HUDEP-2 (cell line): ENCODE results near the gene NR2C2AP.
"Not testable (repeated sequence)": the region's sequence is repeated elsewhere in the genome, so short reads cannot be mapped to it uniquely, and the experiment has no call there.

Source experiments
- DNase-seq, 76 experiments: peaks; one replicate each; lab custom pipeline; 2025; ENCODE audit not compliant: unreplicated experiment in 76 of 76; lab: John Stamatoyannopoulos, UW

Gene NR2C2AP

GRCh38 chr19:19186742-19187141 is 16.5 kb downstream of the NR2C2AP start:
- no peak for DNase-seq

DNA sequence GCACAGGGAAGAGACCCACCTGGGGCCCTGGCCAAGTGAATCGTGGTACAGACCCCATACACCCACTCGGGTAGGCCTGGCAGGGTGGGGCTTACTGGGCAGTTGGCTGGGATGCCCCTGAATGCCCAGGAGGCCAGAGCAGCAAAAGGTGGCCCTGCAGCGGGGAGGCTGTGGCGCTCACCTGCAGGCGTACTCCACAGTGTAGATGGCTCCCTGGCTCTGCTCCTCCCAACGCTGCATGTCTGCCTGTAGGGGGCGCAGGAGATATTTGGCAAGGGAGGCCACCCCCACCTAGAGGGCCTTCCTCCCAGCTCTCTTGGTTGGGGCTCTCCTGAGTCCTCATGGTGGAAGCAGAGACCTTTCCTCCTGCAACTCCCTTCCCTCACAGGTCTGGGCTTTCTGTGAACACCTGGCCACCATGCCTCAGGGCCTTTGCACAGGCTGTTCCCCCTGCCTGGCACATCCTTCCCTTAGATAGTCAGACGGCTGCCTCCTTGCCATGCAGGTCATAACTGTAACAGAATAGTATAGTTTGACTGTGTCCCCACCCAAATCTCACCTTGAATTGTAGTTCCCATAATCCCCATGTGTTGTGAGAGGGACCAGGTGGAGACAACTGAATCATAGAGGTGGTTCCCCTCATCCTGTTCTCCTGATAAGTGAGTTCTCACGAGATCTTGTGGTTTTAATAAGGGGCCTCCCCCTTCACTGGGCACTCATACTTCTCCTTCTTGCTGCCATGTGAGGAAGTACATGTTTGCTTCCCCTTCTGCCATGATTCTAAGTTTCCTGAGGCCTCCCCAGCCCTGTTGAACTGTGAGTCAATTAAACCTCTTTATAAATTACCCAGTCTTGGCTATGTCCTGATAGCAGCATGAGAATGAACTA is 17.1 kb downstream of the NR2C2AP start:
- DNase-seq: peak in 59 of 76 experiments; percentile 11 to 74 (median 44)

DNA sequence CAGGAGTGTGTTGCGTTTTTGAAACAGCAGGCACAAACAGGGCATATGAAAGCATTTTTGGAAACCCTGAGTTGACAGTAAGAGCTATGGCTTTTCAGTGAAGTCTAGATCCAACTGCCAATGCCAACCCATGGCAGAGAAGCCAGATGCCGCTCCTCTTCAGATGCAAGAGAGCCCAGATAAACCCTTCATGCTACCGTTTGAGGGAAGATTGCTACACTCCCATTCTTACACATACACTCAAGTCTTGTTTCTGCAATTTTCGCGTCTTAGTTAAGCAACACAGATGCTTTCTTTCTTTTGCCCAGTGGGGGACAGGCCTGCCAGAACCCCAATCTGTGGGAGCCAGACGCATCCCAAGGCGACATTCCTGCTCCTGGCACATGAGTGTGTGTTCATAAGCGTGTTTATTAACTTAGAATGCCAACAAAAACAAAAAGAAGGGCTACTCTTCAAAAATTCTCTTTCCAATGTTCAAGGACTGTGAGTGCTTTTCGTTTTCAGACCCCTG is 21.7 kb downstream of the NR2C2AP start:
- DNase-seq: no peak

DNA sequence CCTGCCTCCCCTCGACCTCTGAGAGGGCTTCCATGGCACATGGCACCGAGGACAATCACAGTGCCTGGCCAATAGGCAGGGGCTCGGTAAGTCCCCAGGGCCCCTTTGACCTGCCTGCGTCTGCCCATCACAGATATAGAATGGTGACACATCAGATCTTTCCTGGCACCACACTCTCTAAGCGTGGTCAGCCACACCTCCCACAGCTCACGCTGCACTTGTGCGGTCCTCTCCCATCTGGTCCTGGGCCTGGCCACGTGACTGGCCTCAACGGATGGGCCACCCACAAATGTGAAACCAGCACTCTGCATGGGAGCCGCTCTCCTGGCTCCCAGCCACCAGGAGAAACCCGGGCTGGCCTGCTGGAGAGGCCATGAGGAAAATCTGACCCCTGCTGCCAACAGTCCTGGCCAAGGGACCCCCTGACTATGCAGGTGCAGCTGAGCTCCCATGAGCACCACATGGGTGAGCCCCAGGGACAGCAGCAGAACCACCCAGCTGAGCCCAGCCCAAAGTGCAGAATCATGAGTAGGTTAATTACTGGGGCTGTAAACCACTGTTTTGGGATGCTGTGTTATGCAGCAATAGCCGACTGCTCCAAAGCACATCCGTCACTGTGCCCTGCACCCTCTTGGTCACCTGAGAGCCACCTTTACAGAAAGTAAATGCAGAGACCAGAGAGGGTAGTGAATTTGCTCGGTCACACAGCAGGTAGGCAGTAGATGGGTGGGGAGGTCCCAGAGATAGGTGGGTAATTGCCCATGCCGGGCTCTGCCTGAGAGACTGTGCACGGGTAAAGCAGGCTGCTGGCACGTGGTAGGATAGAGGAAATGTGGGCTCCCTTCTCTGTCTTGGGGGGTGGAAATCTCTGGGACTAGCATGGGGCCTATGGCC is 23.4 kb downstream of the NR2C2AP start:
- peak in 65 of 76 experiments; percentile 19 to 89 (median 55) for DNase-seq

- no peak for DNase-seq
Observed at GRCh38 chr19:19176950-19177349, 26.3 kb downstream of the NR2C2AP start.

GRCh38 chr19:19173243-19173642 is 30.0 kb downstream of the NR2C2AP start:
- DNase-seq: not testable (repeated sequence)

GRCh38 chr19:19171821-19172532 is 31.2 kb downstream of the NR2C2AP start:
- peak in 2 of 76 experiments; percentile 10 to 21 for DNase-seq

- no peak for DNase-seq
Observed at GRCh38 chr19:19170873-19171672, 32.1 kb downstream of the NR2C2AP start.

- DNase-seq: peak in 71 of 76 experiments; percentile 35 to 91 (median 80)
Observed at GRCh38 chr19:19170053-19170872, 33.0 kb downstream of the NR2C2AP start, which contains the start of gene MEF2B. MEF2B (minus strand) TSS chr19:19170263; CDS start chr19:19150735, 19,528 bp downstream.

DNA sequence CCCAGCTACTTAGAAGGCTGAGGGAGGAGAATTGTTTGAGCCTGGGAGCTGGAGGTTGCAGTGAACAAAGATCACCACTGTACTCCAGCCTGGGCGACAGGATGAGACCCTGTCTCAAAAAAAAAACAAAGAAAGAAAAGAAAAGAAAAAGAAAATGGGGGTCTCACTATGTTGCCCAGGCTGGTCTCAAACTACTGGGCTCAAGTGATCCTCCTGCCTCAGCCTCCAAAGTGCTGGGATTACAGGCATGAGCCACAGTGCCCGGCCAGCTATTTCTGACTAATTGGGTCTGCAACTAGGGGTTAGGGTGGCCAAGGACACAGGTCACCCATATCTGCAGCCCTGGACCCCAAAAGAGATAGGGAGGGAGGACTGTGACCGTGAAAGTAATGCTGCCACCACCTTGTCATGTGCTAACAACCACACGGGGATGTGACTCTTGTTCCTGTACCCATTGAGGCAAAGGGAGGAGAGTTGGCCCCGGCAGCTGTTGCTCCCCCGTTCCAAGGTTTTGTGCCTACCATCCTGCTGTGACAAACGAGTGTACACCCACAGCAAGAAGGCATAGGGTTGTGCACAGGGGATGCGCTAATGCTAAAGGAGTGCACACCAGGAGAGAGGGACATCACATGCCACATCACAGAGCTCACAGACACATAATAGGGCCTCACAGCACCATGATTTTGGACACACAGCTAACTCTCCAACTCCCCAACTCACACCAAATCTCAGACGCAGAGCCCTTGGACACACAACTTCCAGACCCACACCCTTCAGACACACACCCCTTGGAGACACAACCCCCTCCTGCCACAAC is 33.8 kb downstream of the NR2C2AP start:
- DNase-seq: no peak

DNA sequence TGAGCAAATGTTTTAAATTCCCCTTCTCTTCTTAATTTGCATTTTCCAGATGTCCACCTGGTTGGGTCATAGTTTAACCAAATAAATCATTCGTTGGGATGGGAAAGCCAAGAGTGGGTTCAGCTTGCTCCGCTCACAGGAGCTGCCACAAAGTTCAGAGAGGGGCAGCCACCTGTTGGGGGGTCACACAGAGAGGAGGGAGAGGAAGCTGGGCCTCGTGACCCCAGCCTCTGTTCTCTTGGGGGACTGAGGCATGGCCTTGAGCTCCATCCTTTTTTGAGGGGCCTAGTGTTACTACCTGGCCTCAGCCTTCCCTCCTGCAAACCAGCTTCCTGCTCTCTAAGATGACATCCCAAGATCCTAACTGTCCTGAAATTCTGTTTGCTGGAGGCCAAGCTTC is 35.6 kb downstream of the NR2C2AP start:
- no peak for DNase-seq

- DNase-seq: no peak
Observed at GRCh38 chr19:19165396-19165795, 37.8 kb downstream of the NR2C2AP start.

DNA sequence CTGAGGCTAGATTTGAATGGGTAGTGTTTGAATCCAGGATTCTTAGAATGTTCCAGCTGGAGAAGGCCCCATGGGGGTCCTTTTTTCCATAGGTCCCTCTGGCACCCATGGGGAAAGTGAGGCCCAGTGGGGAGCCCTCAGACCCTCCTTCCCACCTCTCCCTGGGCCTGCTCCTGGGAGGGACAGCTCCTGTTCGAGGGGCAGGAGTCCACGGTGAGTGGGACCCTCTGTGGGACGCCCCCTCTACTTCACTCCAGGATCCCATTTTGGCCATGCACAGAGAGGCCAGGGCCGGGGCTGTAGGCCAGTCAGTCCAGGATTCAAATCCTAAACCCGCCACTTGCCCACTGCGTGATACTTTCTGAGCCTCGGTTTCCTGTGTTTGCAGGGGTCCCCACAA is 40.7 kb downstream of the NR2C2AP start:
- no peak for DNase-seq

- DNase-seq: no peak
Observed at GRCh38 chr19:19160461-19161035, 42.7 kb downstream of the NR2C2AP start.

DNA sequence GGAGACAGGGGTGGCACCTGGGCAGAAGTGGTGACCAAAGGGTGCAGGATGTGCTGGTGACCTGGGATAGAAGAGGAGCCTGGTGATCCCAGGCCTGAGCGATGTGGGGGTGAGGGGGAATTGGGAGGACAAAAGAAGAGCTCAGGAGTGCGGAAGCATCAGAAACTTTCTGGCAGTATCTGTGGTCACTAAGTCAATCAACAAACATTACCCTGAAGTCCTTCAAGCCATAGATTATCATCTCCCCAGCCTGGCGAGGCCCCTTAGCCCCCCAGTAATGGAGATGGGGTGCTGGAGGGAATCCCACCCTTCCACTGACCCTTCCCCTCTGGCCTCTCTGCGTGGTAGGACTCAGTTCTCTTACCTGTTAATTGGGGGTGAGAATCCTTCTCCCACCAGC is 43.7 kb downstream of the NR2C2AP start:
- no peak for DNase-seq

- DNase-seq: no peak
Observed at GRCh38 chr19:19157808-19158207, 45.4 kb downstream of the NR2C2AP start.

GRCh38 chr19:19155495-19156219 is 47.6 kb downstream of the NR2C2AP start:
- DNase-seq: no peak
